Measurements from ENCODE around the gene KRTAP9-7.

KRTAP9-7 gene

DNA sequence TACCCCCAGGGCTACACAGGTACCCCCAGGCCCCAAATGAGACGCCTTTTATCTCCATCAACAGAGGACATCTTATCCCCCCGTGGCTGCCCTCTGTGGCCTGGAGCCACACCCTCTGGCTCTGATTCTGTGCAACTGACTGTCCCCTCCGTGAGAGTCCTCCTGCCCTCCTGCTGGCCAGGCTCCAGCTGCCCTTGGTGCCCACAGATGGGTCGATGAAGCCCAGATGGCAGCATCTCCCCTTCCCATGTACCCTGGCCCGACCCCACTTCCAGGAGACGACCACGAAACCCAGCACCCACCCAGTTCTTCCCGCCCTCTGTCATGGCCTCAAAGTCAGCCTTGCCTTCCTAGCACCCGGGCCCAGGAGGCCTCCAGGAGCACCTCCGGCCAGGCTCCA lies 49.6 kb downstream of the KRTAP9-7 start:
- no peaks in the 10 kb centered on the region; the same call in 1 of the 2 replicates for H3K27me3 ChIP-seq (ENCODE audit: insufficient read depth, low read depth)
- no peak overlapping the region for H3K9ac ChIP-seq
- no peaks in the 10 kb centered on the region for H3K4me1 ChIP-seq (ENCODE audit: low read depth, poor library complexity, severe bottlenecking)
- no peak overlapping the region for H2AFZ ChIP-seq (ENCODE audit: low read depth)
- H3K4me3 ChIP-seq (IDR thresholded peaks at IDR 0.05; ENCODE audit: insufficient read depth, low read depth, low read length) = no peak overlapping the region
- H3K36me3 ChIP-seq (ENCODE audit: insufficient read depth) = no peaks in the 10 kb centered on the region
- no peak overlapping the region for H3K27ac ChIP-seq
- no peaks in the 10 kb centered on the region for H4K20me1 ChIP-seq (ENCODE audit: insufficient read depth)
- no peak overlapping the region for H3K4me2 ChIP-seq
- TF ChIP-seq, protein P1, sequence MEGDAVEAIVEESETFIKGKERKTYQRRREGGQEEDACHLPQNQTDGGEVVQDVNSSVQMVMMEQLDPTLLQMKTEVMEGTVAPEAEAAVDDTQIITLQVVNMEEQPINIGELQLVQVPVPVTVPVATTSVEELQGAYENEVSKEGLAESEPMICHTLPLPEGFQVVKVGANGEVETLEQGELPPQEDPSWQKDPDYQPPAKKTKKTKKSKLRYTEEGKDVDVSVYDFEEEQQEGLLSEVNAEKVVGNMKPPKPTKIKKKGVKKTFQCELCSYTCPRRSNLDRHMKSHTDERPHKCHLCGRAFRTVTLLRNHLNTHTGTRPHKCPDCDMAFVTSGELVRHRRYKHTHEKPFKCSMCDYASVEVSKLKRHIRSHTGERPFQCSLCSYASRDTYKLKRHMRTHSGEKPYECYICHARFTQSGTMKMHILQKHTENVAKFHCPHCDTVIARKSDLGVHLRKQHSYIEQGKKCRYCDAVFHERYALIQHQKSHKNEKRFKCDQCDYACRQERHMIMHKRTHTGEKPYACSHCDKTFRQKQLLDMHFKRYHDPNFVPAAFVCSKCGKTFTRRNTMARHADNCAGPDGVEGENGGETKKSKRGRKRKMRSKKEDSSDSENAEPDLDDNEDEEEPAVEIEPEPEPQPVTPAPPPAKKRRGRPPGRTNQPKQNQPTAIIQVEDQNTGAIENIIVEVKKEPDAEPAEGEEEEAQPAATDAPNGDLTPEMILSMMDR (conservative IDR thresholded peaks at IDR 0.05; ENCODE audit: low read depth, low read length) = no peak
- no peaks in the 10 kb centered on the region for H3K79me2 ChIP-seq (ENCODE audit: insufficient read depth, low read depth)

DNA sequence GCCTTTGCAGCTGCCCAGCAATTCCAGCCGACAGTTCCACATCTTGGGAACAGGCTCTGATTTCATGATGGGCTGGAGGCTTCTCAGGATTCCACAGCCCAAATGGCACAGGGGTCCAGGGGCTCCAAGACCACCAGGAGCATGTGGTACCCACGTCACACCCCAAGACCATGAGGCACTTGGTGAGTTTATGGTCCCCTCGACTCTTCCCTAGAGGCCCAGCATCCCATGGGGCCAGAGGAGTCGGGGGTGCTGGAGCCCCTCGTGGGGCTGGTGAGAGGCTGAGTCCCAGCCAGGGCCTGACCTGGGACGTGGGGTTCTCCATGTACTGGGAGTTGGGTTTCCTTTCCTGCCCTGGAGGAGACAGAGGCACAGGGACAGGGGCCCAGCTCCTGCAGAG lies 50.1 kb downstream of the KRTAP9-7 start:
- H3K4me3 ChIP-seq (IDR thresholded peaks at IDR 0.05; ENCODE audit: insufficient read depth, low read depth, low read length) = no peak overlapping the region
- H4K20me1 ChIP-seq (ENCODE audit: insufficient read depth) = no peaks in the 10 kb centered on the region
- no peak overlapping the region for H2AFZ ChIP-seq (ENCODE audit: low read depth)
- no peaks in the 10 kb centered on the region for H3K79me2 ChIP-seq (ENCODE audit: insufficient read depth, low read depth)
- TF ChIP-seq, protein P1 (conservative IDR thresholded peaks at IDR 0.05; ENCODE audit: low read depth, low read length) = no peak
- no peaks in the 10 kb centered on the region for H3K4me1 ChIP-seq (ENCODE audit: low read depth, poor library complexity, severe bottlenecking)
- no peaks in the 10 kb centered on the region; the same call in 1 of the 2 replicates for H3K27me3 ChIP-seq (ENCODE audit: insufficient read depth, low read depth)
- H3K27ac ChIP-seq = no peak overlapping the region
- no peaks in the 10 kb centered on the region for H3K36me3 ChIP-seq (ENCODE audit: insufficient read depth)
- no peak overlapping the region for H3K9ac ChIP-seq
- H3K4me2 ChIP-seq = no peak overlapping the region
